HepG2 (cell line): ENCODE measurements around the gene ATG9A. TPM values are rescaled to one million over a fixed set of nuclear protein-coding genes. Genes with fewer than 3 reads are reported as not detected.

Experiments used
- BRD4 ChIP-seq: sonication (generic); formaldehyde crosslinking; IDR thresholded peaks from 2 replicates; pipeline ENCODE4 v1.4.0; 2020; ENCODE audit warnings: missing genetic modification reagents
- CCAR2 ChIP-seq: fragments of 200-400 bp; formaldehyde crosslinking; optimal IDR thresholded peaks from 2 replicates; pipeline ENCODE3; 2018; ENCODE audit warnings: low read depth, mild to moderate bottlenecking, low read length, moderate library complexity
- HDAC6 ChIP-seq: fragments of 200-600 bp; sonication (generic); IDR thresholded peaks from 2 replicates; pipeline ENCODE4 v1.7.0; 2017; ENCODE audit warnings: mild to moderate bottlenecking, antibody characterized with exemption, low read length, low read depth
- HNF4G ChIP-seq, 2 experiments: sonication (generic) in 1 of 2; formaldehyde crosslinking in 1 of 2; IDR thresholded peaks; 2 replicates each; pipeline versions ENCODE4 v1.4.0 to v1.6.1; 2011 to 2020; ENCODE audit warnings: borderline replicate concordance in 2 of 2, low read depth in 2 of 2, mild to moderate bottlenecking in 2 of 2, low read length in 1 of 2, missing genetic modification reagents in 1 of 2, moderate library complexity in 1 of 2
- KDM3A ChIP-seq: IDR thresholded peaks from 2 replicates; pipeline ENCODE4 v1.6.1; 2018; ENCODE audit warnings: low read depth, missing compliant biosample characterization
- MBD4 ChIP-seq: IDR thresholded peaks from 2 replicates; pipeline ENCODE4 v1.6.1; 2012; ENCODE audit warnings: low read length, inconsistent platforms, borderline replicate concordance
- NFE2L2 ChIP-seq: fragments of 150-350 bp; IDR thresholded peaks from 2 replicates; pipeline ENCODE4 v1.6.1; 2014; ENCODE audit warnings: low read length
- TAF15 ChIP-seq: fragments of 200-400 bp; formaldehyde crosslinking; IDR thresholded peaks from one replicate; pipeline ENCODE4 v1.6.1; 2018; ENCODE audit warnings: mild to moderate bottlenecking, low read depth, low read length; ENCODE audit not compliant: poor library complexity, severe bottlenecking
- TCF12 ChIP-seq, 2 experiments: fragments of 450-650 bp in 1 of 2; sonication (generic) in 1 of 2; formaldehyde crosslinking in 1 of 2; IDR thresholded peaks; 2 replicates each; pipeline versions ENCODE4 v1.6.1 to v1.8.0; 2017 to 2022; ENCODE audit warnings: antibody characterized with exemption in 1 of 2, mild to moderate bottlenecking in 1 of 2, missing genetic modification reagents in 1 of 2, moderate library complexity in 1 of 2
- ZNF143 ChIP-seq: sonication (generic); formaldehyde crosslinking; IDR thresholded peaks from 2 replicates; pipeline ENCODE4 v1.4.0; 2020; ENCODE audit warnings: missing genetic modification reagents
- ZNF225 ChIP-seq: sonication (generic); formaldehyde crosslinking; IDR thresholded peaks from 2 replicates; pipeline ENCODE4 v1.4.0; 2020; ENCODE audit warnings: mild to moderate bottlenecking, missing genetic modification reagents
- ZNF329 ChIP-seq: sonication (generic); formaldehyde crosslinking; IDR thresholded peaks from 2 replicates; pipeline ENCODE4 v1.9.0; 2021; ENCODE audit warnings: low read depth, mild to moderate bottlenecking, missing genetic modification reagents
- ZNF766 ChIP-seq: sonication (generic); formaldehyde crosslinking; IDR thresholded peaks from 2 replicates; pipeline ENCODE4 v1.5.0; 2020; ENCODE audit warnings: missing genetic modification reagents, borderline replicate concordance
- polyA plus RNA-seq, 8 experiments: library from polyadenylated mRNA; depleted of rRNA in 3 of 8; stranded (reverse) in 7 of 8; unstranded in 1 of 8; fragments of >200 nt; fragmentation: Illumina TruSeq in 4 of 8; extraction: Trizol in 4 of 8; gene quantifications; 2 replicates each; pipeline versions ENCODE4 v1.2.1 to v1.2.3, GENCODE V29; 2011 to 2016; ENCODE audit warnings: low read depth in 4 of 8, missing spikeins in 1 of 8, mixed read lengths in 1 of 8; ENCODE audit not compliant: insufficient read depth in 1 of 8
- total RNA-seq, 5 experiments: library from RNA; depleted of rRNA; stranded (reverse); fragments of >200 nt; fragmentation: Illumina TruSeq; extraction: Trizol; gene quantifications; 2 replicates each; pipeline ENCODE4 v1.2.3, GENCODE V29; 2016; ENCODE audit warnings: low read depth in 1 of 5
- TF ChIP-seq, protein P1 (sequence below): sonication (generic); formaldehyde crosslinking; IDR thresholded peaks from 2 replicates; pipeline ENCODE4 v1.4.0; 2020; ENCODE audit warnings: missing genetic modification reagents, borderline replicate concordance
- TF ChIP-seq, protein P2 (sequence below): conservative IDR thresholded peaks from 2 replicates; pipeline ENCODE4 v1.6.1; 2018; ENCODE audit warnings: missing genetic modification reagents
- TF ChIP-seq, protein P3 (sequence below): sonication (generic); formaldehyde crosslinking; IDR thresholded peaks from 2 replicates; pipeline ENCODE4 v1.8.0; 2022; ENCODE audit warnings: mild to moderate bottlenecking, missing genetic modification reagents, moderate library complexity
- TF ChIP-seq, protein P4 (sequence below): sonication (generic); formaldehyde crosslinking; IDR thresholded peaks from 2 replicates; pipeline ENCODE4 v1.5.1; 2020; ENCODE audit warnings: mild to moderate bottlenecking, missing genetic modification reagents, borderline replicate concordance

ATG9A gene
- total and polyA plus RNA-seq, 2 of the 13 experiments (the other 11 are each of a cell fraction or from before 2014, with no cell fraction given) = 35.0 to 131 TPM

DNA sequence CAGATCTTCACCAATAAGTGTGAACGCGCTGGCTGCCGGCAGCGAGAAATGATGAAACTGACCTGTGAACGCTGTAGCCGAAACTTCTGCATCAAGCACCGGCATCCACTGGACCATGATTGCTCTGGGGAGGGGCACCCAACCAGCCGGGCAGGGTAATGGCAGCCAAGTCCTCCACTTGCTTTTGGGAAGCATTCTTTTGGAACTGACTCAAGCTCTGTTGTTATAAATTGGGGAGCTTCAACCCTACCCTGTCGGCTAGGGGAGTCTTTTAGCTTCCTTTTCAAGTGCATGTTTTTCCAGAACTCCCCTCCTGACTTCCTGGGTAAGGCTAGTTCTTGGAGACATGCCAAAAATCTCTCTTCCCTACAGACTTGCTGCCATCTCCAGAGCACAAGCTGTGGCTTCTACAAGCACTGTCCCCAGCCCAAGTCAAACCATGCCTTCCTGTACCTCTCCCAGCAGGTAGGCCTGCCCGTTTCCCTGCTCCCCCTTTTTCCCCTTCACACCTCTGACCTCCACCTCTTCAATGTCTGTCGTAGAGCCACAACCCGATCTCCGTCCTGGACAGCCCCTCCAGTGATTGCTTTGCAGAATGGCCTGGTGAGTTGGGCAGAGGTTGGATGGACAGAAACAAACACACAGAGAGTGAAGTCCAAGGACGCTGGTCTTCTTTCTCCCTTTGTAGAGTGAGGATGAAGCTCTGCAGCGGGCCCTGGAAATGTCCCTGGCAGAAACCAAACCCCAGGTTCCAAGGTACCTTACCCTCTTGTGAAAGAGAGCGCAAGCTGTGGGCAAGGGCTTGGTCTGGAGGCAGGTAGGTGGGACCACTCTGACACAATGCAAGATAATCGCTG lies 21.3 kb downstream of the ATG9A start (continued):
- TF ChIP-seq, protein P1, sequence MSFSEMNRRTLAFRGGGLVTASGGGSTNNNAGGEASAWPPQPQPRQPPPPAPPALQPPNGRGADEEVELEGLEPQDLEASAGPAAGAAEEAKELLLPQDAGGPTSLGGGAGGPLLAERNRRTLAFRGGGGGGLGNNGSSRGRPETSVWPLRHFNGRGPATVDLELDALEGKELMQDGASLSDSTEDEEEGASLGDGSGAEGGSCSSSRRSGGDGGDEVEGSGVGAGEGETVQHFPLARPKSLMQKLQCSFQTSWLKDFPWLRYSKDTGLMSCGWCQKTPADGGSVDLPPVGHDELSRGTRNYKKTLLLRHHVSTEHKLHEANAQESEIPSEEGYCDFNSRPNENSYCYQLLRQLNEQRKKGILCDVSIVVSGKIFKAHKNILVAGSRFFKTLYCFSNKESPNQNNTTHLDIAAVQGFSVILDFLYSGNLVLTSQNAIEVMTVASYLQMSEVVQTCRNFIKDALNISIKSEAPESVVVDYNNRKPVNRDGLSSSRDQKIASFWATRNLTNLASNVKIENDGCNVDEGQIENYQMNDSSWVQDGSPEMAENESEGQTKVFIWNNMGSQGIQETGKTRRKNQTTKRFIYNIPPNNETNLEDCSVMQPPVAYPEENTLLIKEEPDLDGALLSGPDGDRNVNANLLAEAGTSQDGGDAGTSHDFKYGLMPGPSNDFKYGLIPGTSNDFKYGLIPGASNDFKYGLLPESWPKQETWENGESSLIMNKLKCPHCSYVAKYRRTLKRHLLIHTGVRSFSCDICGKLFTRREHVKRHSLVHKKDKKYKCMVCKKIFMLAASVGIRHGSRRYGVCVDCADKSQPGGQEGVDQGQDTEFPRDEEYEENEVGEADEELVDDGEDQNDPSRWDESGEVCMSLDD (CRISPR knock-in tag) = 0 out of 2 replicates have a peak, but pooled peaks have one; percentile 57
- TF ChIP-seq ZNF766 (CRISPR knock-in tag) (peak; percentile 74; the same call in 1 of the 2 replicates), ZNF329 (CRISPR knock-in tag) (no peak), BRD4 (CRISPR knock-in tag) (no peak), CCAR2 (peak; percentile 26), NFE2L2 (no peak), ZNF143 (CRISPR knock-in tag) (no peak), MBD4 (no peak; the same call in 1 of the 2 replicates), TAF15 (no peak), TCF12 (IDR thresholded peaks at IDR 0.05) (no peak), TCF12 (CRISPR knock-in tag; IDR thresholded peaks at IDR 0.05) (no peak), KDM3A (CRISPR knock-in tag) (0 out of 2 replicates have a peak, but pooled peaks have one; percentile 8), ZNF225 (CRISPR knock-in tag) (0 out of 2 replicates have a peak, but pooled peaks have one; percentile 38), HNF4G (IDR thresholded peaks at IDR 0.05; ENCODE audit: borderline replicate concordance, low read depth, low read length) (peak; percentile 89), HNF4G (CRISPR knock-in tag; IDR thresholded peaks at IDR 0.05; ENCODE audit: borderline replicate concordance, low read depth) (peak; percentile 96; the same call in 1 of the 2 replicates), HDAC6 (no peak)
- TF ChIP-seq, protein P2, sequence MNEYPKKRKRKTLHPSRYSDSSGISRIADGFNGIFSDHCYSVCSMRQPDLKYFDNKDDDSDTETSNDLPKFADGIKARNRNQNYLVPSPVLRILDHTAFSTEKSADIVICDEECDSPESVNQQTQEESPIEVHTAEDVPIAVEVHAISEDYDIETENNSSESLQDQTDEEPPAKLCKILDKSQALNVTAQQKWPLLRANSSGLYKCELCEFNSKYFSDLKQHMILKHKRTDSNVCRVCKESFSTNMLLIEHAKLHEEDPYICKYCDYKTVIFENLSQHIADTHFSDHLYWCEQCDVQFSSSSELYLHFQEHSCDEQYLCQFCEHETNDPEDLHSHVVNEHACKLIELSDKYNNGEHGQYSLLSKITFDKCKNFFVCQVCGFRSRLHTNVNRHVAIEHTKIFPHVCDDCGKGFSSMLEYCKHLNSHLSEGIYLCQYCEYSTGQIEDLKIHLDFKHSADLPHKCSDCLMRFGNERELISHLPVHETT (CRISPR knock-in tag) = peak; percentile 70; the same call in 1 of the 2 replicates
- TF ChIP-seq, protein P3, sequence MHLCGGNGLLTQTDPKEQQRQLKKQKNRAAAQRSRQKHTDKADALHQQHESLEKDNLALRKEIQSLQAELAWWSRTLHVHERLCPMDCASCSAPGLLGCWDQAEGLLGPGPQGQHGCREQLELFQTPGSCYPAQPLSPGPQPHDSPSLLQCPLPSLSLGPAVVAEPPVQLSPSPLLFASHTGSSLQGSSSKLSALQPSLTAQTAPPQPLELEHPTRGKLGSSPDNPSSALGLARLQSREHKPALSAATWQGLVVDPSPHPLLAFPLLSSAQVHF (CRISPR knock-in tag) = no peak
- TF ChIP-seq, protein P4, sequence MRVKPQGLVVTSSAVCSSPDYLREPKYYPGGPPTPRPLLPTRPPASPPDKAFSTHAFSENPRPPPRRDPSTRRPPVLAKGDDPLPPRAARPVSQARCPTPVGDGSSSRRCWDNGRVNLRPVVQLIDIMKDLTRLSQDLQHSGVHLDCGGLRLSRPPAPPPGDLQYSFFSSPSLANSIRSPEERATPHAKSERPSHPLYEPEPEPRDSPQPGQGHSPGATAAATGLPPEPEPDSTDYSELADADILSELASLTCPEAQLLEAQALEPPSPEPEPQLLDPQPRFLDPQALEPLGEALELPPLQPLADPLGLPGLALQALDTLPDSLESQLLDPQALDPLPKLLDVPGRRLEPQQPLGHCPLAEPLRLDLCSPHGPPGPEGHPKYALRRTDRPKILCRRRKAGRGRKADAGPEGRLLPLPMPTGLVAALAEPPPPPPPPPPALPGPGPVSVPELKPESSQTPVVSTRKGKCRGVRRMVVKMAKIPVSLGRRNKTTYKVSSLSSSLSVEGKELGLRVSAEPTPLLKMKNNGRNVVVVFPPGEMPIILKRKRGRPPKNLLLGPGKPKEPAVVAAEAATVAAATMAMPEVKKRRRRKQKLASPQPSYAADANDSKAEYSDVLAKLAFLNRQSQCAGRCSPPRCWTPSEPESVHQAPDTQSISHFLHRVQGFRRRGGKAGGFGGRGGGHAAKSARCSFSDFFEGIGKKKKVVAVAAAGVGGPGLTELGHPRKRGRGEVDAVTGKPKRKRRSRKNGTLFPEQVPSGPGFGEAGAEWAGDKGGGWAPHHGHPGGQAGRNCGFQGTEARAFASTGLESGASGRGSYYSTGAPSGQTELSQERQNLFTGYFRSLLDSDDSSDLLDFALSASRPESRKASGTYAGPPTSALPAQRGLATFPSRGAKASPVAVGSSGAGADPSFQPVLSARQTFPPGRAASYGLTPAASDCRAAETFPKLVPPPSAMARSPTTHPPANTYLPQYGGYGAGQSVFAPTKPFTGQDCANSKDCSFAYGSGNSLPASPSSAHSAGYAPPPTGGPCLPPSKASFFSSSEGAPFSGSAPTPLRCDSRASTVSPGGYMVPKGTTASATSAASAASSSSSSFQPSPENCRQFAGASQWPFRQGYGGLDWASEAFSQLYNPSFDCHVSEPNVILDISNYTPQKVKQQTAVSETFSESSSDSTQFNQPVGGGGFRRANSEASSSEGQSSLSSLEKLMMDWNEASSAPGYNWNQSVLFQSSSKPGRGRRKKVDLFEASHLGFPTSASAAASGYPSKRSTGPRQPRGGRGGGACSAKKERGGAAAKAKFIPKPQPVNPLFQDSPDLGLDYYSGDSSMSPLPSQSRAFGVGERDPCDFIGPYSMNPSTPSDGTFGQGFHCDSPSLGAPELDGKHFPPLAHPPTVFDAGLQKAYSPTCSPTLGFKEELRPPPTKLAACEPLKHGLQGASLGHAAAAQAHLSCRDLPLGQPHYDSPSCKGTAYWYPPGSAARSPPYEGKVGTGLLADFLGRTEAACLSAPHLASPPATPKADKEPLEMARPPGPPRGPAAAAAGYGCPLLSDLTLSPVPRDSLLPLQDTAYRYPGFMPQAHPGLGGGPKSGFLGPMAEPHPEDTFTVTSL (CRISPR knock-in tag) = peak; percentile 45; the same call in 1 of the 2 replicates
